Left cardiac atrium (tissue), 4 donors: ENCODE data around the gene ENTR1. TPM values are rescaled to one million over a fixed set of nuclear protein-coding genes. Genes with fewer than 3 reads are reported as not detected.

Experiments used
- ATAC-seq, 2 donors: fragments of 200-7000 bp; cut with Tn5 transposase; one replicate each; pipeline ENCODE4 v1.9.1; 2020; ENCODE audit warnings: mild to moderate bottlenecking in 2 of 2, moderate library complexity in 2 of 2
- DNase-seq: peaks from one replicate; pipeline ENCODE4 v3.0.0-alpha.2; 2020
- intact Hi-C, 2 donors: fragments of 100-400 bp; cut with DNase I; formaldehyde crosslinking; loops; one replicate each; pipeline versions ENCODE4 v1.14.1 to v1.15.1; 2022 to 2023
- total RNA-seq, 2 donors: library from RNA; stranded (reverse); fragmentation: NEBNext Ultra II Directional; extraction: Animal tissue kit (Norgen Biotek cat#: 25700); gene quantifications; one replicate each; pipeline ENCODE4 v1.2.1, GENCODE V29; 2021
- donor health status: DM: no; HTN: yes; CAD: no.
- donor health status: DM: no; HTN: yes; CAD: no; lungs with severe emphysema.
- donor health status: DM: yes; HTN: yes; CAD: no.
- donor health status: Dilated cardiomyopathy.

The ENTR1 gene
- total RNA-seq, 2 donors from 2014 or later, result 18.1 to 26.6 TPM

- DNase-seq (no peak), ATAC-seq (no peak)
- intact Hi-C loops, result loop anchor here in 1 of 2 donors (5.0 to 10.0 kb wide), 2 partner anchors 59 to 91 kb away; no protein-coding TSS in a partner anchor
Measured at GRCh38 chr9:136403538-136403914, 6.9 kb downstream of the ENTR1 start.

- intact Hi-C loops, result loop anchor here in 1 of 2 donors (5.0 to 10.0 kb wide), 2 partner anchors 57 to 90 kb away; no protein-coding TSS in a partner anchor
- ATAC-seq, result no peak
- DNase-seq, result no peak
Measured at GRCh38 chr9:136402067-136402466, 8.3 kb downstream of the ENTR1 start.

GRCh38 chr9:136401173-136401922 is 9.1 kb downstream of the ENTR1 start:
- intact Hi-C loops, result loop anchor here in 1 of 2 donors (5.0 to 10.0 kb wide), 2 partner anchors 57 to 89 kb away; no protein-coding TSS in a partner anchor
- DNase-seq (no peak), ATAC-seq (no peak)

GRCh38 chr9:136400038-136400834 is 10.2 kb downstream of the ENTR1 start, which contains the start of gene SNAPC4:
Gene SNAPC4 (minus strand): TSS chr9:136400170. CDS start chr9:136398428, 1,742 bp downstream.
- intact Hi-C loops, result loop anchor here in 1 of 2 donors (5.0 to 10.0 kb wide), 2 partner anchors 55 to 88 kb away; no protein-coding TSS in a partner anchor
- DNase-seq (peak; percentile 89), ATAC-seq (peak; percentile 92 to 95)

GRCh38 chr9:136399176-136400037 is 11.0 kb downstream of the ENTR1 start:
- no peak for DNase-seq
- peak; percentile 16 to 21 for ATAC-seq

GRCh38 chr9:136398286-136398685 is 12.1 kb downstream of the ENTR1 start:
- DNase-seq (no peak), ATAC-seq (no peak)
- intact Hi-C loops, result no loop called here

More at GRCh38 chr9:136399176-136400037, 11.0 kb downstream of the ENTR1 start:
- intact Hi-C loops, result loop anchor here in 1 of 2 donors (5.0 to 10.0 kb wide), 2 partner anchors 55 to 87 kb away; no protein-coding TSS in a partner anchor

- intact Hi-C loops, result no loop called here
Measured at GRCh38 chr9:136397643-136398042, 12.8 kb downstream of the ENTR1 start.

GRCh38 chr9:136396219-136396515 is 14.2 kb downstream of the ENTR1 start:
- no peak for ATAC-seq
- intact Hi-C loops, result no loop called here
- DNase-seq, result no peak

More at GRCh38 chr9:136397643-136398042, 12.8 kb downstream of the ENTR1 start:
- no peak for DNase-seq
- no peak for ATAC-seq

- DNase-seq, result no peak
- no peak for ATAC-seq
- intact Hi-C loops, result no loop called here
Measured at GRCh38 chr9:136395345-136396218, 14.8 kb downstream of the ENTR1 start.

- ATAC-seq (no peak), DNase-seq (no peak)
- intact Hi-C loops, result no loop called here
Measured at GRCh38 chr9:136395020-136395340, 15.4 kb downstream of the ENTR1 start.

GRCh38 chr9:136394312-136395019 is 15.9 kb downstream of the ENTR1 start:
- ATAC-seq, result no peak
- intact Hi-C loops, result no loop called here

GRCh38 chr9:136393531-136393930 is 16.9 kb downstream of the ENTR1 start:
- intact Hi-C loops, result no loop called here
- DNase-seq (no peak), ATAC-seq (no peak)

More at GRCh38 chr9:136394312-136395019, 15.9 kb downstream of the ENTR1 start:
- DNase-seq, result no peak

GRCh38 chr9:136392538-136393449 is 17.6 kb downstream of the ENTR1 start:
- ATAC-seq (peak in 1 of 2 donors; percentile 60), DNase-seq (no peak)
- intact Hi-C loops, result no loop called here

GRCh38 chr9:136391737-136392537 is 18.5 kb downstream of the ENTR1 start:
- DNase-seq (no peak), ATAC-seq (peak in 1 of 2 donors; percentile 20)
- intact Hi-C loops, result no loop called here

- intact Hi-C loops, result no loop called here
- DNase-seq, result no peak
- ATAC-seq, result no peak
Measured at GRCh38 chr9:136389396-136389795, 21.0 kb downstream of the ENTR1 start.

- intact Hi-C loops, result no loop called here
- no peak for ATAC-seq
- no peak for DNase-seq
Measured at GRCh38 chr9:136387217-136387616, 23.2 kb downstream of the ENTR1 start.
